NT2/D1 (cell line): ENCODE results near the gene C1orf35.

ENCODE experiments used
- DNase-seq: peaks from one replicate; pipeline ENCODE4 v3.0.0-alpha.2; 2011; ENCODE audit warnings: low read depth, low spot score
- H3K27me3 ChIP-seq: 2 replicates; pipeline ENCODE4 v1.6.0; 2011; ENCODE audit warnings: mild to moderate bottlenecking; ENCODE audit not compliant: insufficient read length, insufficient read depth
- H3K36me3 ChIP-seq: 2 replicates; pipeline ENCODE4 v1.6.1; 2011; ENCODE audit warnings: mild to moderate bottlenecking, low read length, mixed read lengths; ENCODE audit not compliant: insufficient read depth, insufficient read length
- H3K4me1 ChIP-seq: 2 replicates; pipeline ENCODE4 v1.5.1; 2011; ENCODE audit not compliant: insufficient read depth, insufficient read length
- H3K4me3 ChIP-seq: 2 replicates; pipeline ENCODE4 v1.5.1; 2011; ENCODE audit warnings: low read depth; ENCODE audit not compliant: insufficient read length
- H3K9ac ChIP-seq: 2 replicates; pipeline ENCODE4 v1.6.0; 2011; ENCODE audit warnings: low read depth; ENCODE audit not compliant: insufficient read length
- H3K9me3 ChIP-seq: 2 replicates; pipeline ENCODE4 v1.5.1; 2011; ENCODE audit warnings: mild to moderate bottlenecking, low read length; ENCODE audit not compliant: insufficient read depth
- SUZ12 ChIP-seq: IDR thresholded peaks from 2 replicates; pipeline ENCODE4 v1.6.1; 2011; ENCODE audit not compliant: insufficient read length, insufficient read depth; ENCODE audit errors: extremely low read depth
- YY1 ChIP-seq: IDR thresholded peaks from 2 replicates; pipeline ENCODE4 v1.6.1; 2011; ENCODE audit not compliant: insufficient read length, insufficient read depth
- ZNF274 ChIP-seq: IDR thresholded peaks from 2 replicates; pipeline ENCODE4 v1.6.1; 2011; ENCODE audit warnings: mild to moderate bottlenecking, low read depth, low read length

The C1orf35 gene

GRCh38 chr1:228084797-228085196 lies 18.3 kb downstream of the C1orf35 start:
- H3K27me3 ChIP-seq, result no peaks in the 10 kb centered on the region
- H3K4me3 ChIP-seq, result no peak overlapping the region
- peak overlapping the region; percentile 99 for H3K9ac ChIP-seq
- no peak for DNase-seq
- no peaks in the 10 kb centered on the region for H3K9me3 ChIP-seq
- peaks cover 57% of the 10 kb centered on the region for H3K36me3 ChIP-seq
- H3K4me1 ChIP-seq, result peaks cover 21% of the 10 kb centered on the region
- TF ChIP-seq YY1, result no peak

GRCh38 chr1:228084325-228084724 lies 18.8 kb downstream of the C1orf35 start:
- Histone ChIP-seq H3K36me3 (peaks cover 52% of the 10 kb centered on the region), H3K9ac (peak overlapping the region; percentile 99), H3K4me3 (peak overlapping the region; percentile 96), H3K27me3 (no peaks in the 10 kb centered on the region), H3K4me1 (peaks cover 25% of the 10 kb centered on the region), H3K9me3 (no peaks in the 10 kb centered on the region)
- DNase-seq, result no peak
- TF ChIP-seq ZNF274 (no peak), SUZ12 (no peak), YY1 (no peak)

GRCh38 chr1:228083871-228084278 lies 19.2 kb downstream of the C1orf35 start:
- H3K4me3 ChIP-seq, result peak overlapping the region; percentile 96
- peak overlapping the region; percentile 99 for H3K9ac ChIP-seq
- no peaks in the 10 kb centered on the region for H3K9me3 ChIP-seq
- peaks cover 48% of the 10 kb centered on the region for H3K36me3 ChIP-seq
- H3K27me3 ChIP-seq, result no peaks in the 10 kb centered on the region
- H3K4me1 ChIP-seq, result peaks cover 28% of the 10 kb centered on the region
- TF ChIP-seq ZNF274 (no peak), YY1 (no peak), SUZ12 (no peak)
- DNase-seq, result no peak

GRCh38 chr1:228082918-228083870 lies 19.9 kb downstream of the C1orf35 start:
- DNase-seq, result no peak
- Histone ChIP-seq H3K4me3 (peak overlapping the region; percentile 96), H3K27me3 (no peaks in the 10 kb centered on the region), H3K36me3 (peaks cover 41% of the 10 kb centered on the region), H3K4me1 (peaks cover 25% of the 10 kb centered on the region), H3K9me3 (no peaks in the 10 kb centered on the region), H3K9ac (peak overlapping the region; percentile 99)
- TF ChIP-seq ZNF274 (no peak), SUZ12 (no peak), YY1 (no peak)

GRCh38 chr1:228082214-228082917 lies 20.8 kb downstream of the C1orf35 start, which contains the start of gene ARF1:
ARF1 (plus strand) TSS chr1:228082708; CDS start chr1:228097115, 14,407 bp downstream.
- Histone ChIP-seq H3K27me3 (no peaks in the 10 kb centered on the region), H3K36me3 (peaks cover 35% of the 10 kb centered on the region), H3K4me3 (peak within 1 kb of the TSS; percentile 96), H3K4me1 (peaks cover 22% of the 10 kb centered on the region), H3K9me3 (no peaks in the 10 kb centered on the region), H3K9ac (peak within 1 kb of the TSS; percentile 99)
- TF ChIP-seq SUZ12, result no peak
- TF ChIP-seq YY1, result peak; percentile 76
- TF ChIP-seq ZNF274, result no peak
- DNase-seq, result peak; percentile 94

GRCh38 chr1:228081578-228082213 lies 21.4 kb downstream of the C1orf35 start:
- Histone ChIP-seq H3K36me3 (peaks cover 31% of the 10 kb centered on the region), H3K9ac (peak overlapping the region; percentile 91), H3K4me1 (peaks cover 22% of the 10 kb centered on the region), H3K27me3 (no peaks in the 10 kb centered on the region), H3K4me3 (peak overlapping the region; percentile 96), H3K9me3 (no peaks in the 10 kb centered on the region)
- no peak for TF ChIP-seq ZNF274
- TF ChIP-seq YY1, result no peak
- no peak for TF ChIP-seq SUZ12
- DNase-seq, result no peak

GRCh38 chr1:228081144-228081543 lies 22.0 kb downstream of the C1orf35 start:
- DNase-seq, result no peak
- peak overlapping the region; percentile 91 for H3K9ac ChIP-seq
- peaks cover 22% of the 10 kb centered on the region for H3K4me1 ChIP-seq
- H3K9me3 ChIP-seq, result no peaks in the 10 kb centered on the region
- no peaks in the 10 kb centered on the region for H3K27me3 ChIP-seq
- no peak for TF ChIP-seq SUZ12
- TF ChIP-seq YY1, result no peak
- no peak for TF ChIP-seq ZNF274
- peak overlapping the region; percentile 96 for H3K4me3 ChIP-seq
- H3K36me3 ChIP-seq, result peaks cover 29% of the 10 kb centered on the region
